Measurements from ENCODE around the gene SPRR5.

GRCh38 chr1:152899883-152900282 lies 47.1 kb upstream of the SPRR5 start:
- no peak for TF ChIP-seq MAX (IDR thresholded peaks at IDR 0.05; ENCODE audit: low read depth)
- TF ChIP-seq CTCF (IDR thresholded peaks at IDR 0.05) = no peak
- TF ChIP-seq EP300 (IDR thresholded peaks at IDR 0.05; ENCODE audit: borderline replicate concordance in 1 of 2, low read depth in 1 of 2, low read length in 1 of 2) = no peak
- TF ChIP-seq POLR2AphosphoS5 (IDR thresholded peaks at IDR 0.05; ENCODE audit: low read depth, low read length) = no peak
